ENCODE measurements around the gene SPSB2. TPM values are rescaled to one million over a fixed set of nuclear protein-coding genes. Genes with fewer than 3 reads are reported as not detected.

SPSB2 gene
- total RNA-seq, 2 donors from 2014 or later = 34.6 to 36.5 TPM

- 37 to 47% methylated on average over 6 to 12 of the region's 12 CpGs for WGBS, 2 experiments (ENCODE audit: insufficient coverage in 1 of 2, insufficient read length in 1 of 2)
- H3K27me3 Mint-ChIP-seq (ENCODE audit: insufficient read depth) = no peaks in the 10 kb centered on the region
- DNase-seq = peak; percentile 99
- peak overlapping the region; percentile 77 for H3K9ac ChIP-seq (ENCODE audit: extremely low read depth, low read length, poor library complexity, severe bottlenecking)
- TF ChIP-seq CTCF (conservative IDR thresholded peaks at IDR 0.05) = peak; percentile 100
- H3K36me3 Mint-ChIP-seq (ENCODE audit: low read depth) = peaks cover 51% of the 10 kb centered on the region
- peak overlapping the region; percentile 93 for H3K27ac Mint-ChIP-seq
- no peaks in the 10 kb centered on the region for H3K9me3 Mint-ChIP-seq
- H3K4me1 ChIP-seq (ENCODE audit: control insufficient read depth, insufficient read depth, low read length) = peaks cover 8% of the 10 kb centered on the region
- no peaks in the 10 kb centered on the region for H3K27me3 ChIP-seq (ENCODE audit: control insufficient read depth, insufficient read depth, low read length, poor library complexity, severe bottlenecking)
- H3K36me3 ChIP-seq (ENCODE audit: control insufficient read depth, insufficient read depth, low read length) = peaks cover 38% of the 10 kb centered on the region
- H3K4me3 Mint-ChIP-seq = peak overlapping the region; percentile 95
- no peaks in the 10 kb centered on the region for H3K9me3 ChIP-seq (ENCODE audit: control insufficient read depth, low read length)
- H3K4me3 ChIP-seq (ENCODE audit: low read length) = peak overlapping the region; percentile 99
- no peak overlapping the region for H3K27ac ChIP-seq (ENCODE audit: low read depth, low read length)
- peaks cover 60% of the 10 kb centered on the region for H3K4me1 Mint-ChIP-seq
Measured at GRCh38 chr12:6869049-6870021, 3.8 kb downstream of the SPSB2 start.

GRCh38 chr12:6868211-6869048, 4.7 kb downstream of the SPSB2 start:
- peak overlapping the region; percentile 99 for H3K4me3 ChIP-seq (ENCODE audit: low read length)
- Mint-ChIP-seq H3K27ac (peak overlapping the region; percentile 93), H3K4me1 (peaks cover 57% of the 10 kb centered on the region), H3K27me3 (ENCODE audit: insufficient read depth) (no peaks in the 10 kb centered on the region), H3K36me3 (ENCODE audit: low read depth) (peaks cover 61% of the 10 kb centered on the region), H3K4me3 (peak overlapping the region; percentile 95), H3K9me3 (no peaks in the 10 kb centered on the region)
- H3K9ac ChIP-seq (ENCODE audit: extremely low read depth, low read length, poor library complexity, severe bottlenecking) = peak overlapping the region; percentile 77
- peak overlapping the region; percentile 47 for H3K27ac ChIP-seq (ENCODE audit: low read depth, low read length)
- H3K36me3 ChIP-seq (ENCODE audit: control insufficient read depth, insufficient read depth, low read length) = peaks cover 45% of the 10 kb centered on the region
- H3K27me3 ChIP-seq (ENCODE audit: control insufficient read depth, insufficient read depth, low read length, poor library complexity, severe bottlenecking) = no peaks in the 10 kb centered on the region
- 8 to 10% methylated on average over 6 to 22 of the region's 22 CpGs for whole genome bisulfite sequencing, 2 experiments (ENCODE audit: insufficient coverage in 1 of 2, insufficient read length in 1 of 2)
- H3K9me3 ChIP-seq (ENCODE audit: control insufficient read depth, low read length) = no peaks in the 10 kb centered on the region
- TF ChIP-seq CTCF (conservative IDR thresholded peaks at IDR 0.05) = no peak
- DNase-seq = peak; percentile 65
- H3K4me1 ChIP-seq (ENCODE audit: control insufficient read depth, insufficient read depth, low read length) = peaks cover 8% of the 10 kb centered on the region

- H3K9ac ChIP-seq (ENCODE audit: extremely low read depth, low read length, poor library complexity, severe bottlenecking) = peak within 1 kb of the TSS; percentile 77
- H3K36me3 ChIP-seq (ENCODE audit: control insufficient read depth, insufficient read depth, low read length) = peaks cover 53% of the 10 kb centered on the region
- Mint-ChIP-seq H3K9me3 (no peaks in the 10 kb centered on the region), H3K36me3 (ENCODE audit: low read depth) (peaks cover 68% of the 10 kb centered on the region), H3K27ac (peak within 1 kb of the TSS; percentile 96), H3K27me3 (ENCODE audit: insufficient read depth) (no peaks in the 10 kb centered on the region), H3K4me3 (peak within 1 kb of the TSS; percentile 95), H3K4me1 (peaks cover 57% of the 10 kb centered on the region)
- DNase-seq = peak; percentile 96
- peaks cover 8% of the 10 kb centered on the region for H3K4me1 ChIP-seq (ENCODE audit: control insufficient read depth, insufficient read depth, low read length)
- TF ChIP-seq CTCF (conservative IDR thresholded peaks at IDR 0.05) = no peak
- H3K9me3 ChIP-seq (ENCODE audit: control insufficient read depth, low read length) = no peaks in the 10 kb centered on the region
- H3K4me3 ChIP-seq (ENCODE audit: low read length) = peak within 1 kb of the TSS; percentile 99
- WGBS, 2 experiments (ENCODE audit: insufficient coverage in 1 of 2, insufficient read length in 1 of 2) = 0% methylated on average over 18 to 84 of the region's 86 CpGs
- H3K27me3 ChIP-seq (ENCODE audit: control insufficient read depth, insufficient read depth, low read length, poor library complexity, severe bottlenecking) = no peaks in the 10 kb centered on the region
- H3K27ac ChIP-seq (ENCODE audit: low read depth, low read length) = peak within 1 kb of the TSS; percentile 68
Measured at GRCh38 chr12:6867413-6868210, 5.5 kb downstream of the SPSB2 start, which contains the start of gene TPI1. TSS of gene TPI1 (plus strand) at chr12:6867531. CDS start at chr12:6867567, 36 bp downstream.

All from endodermal cell (in vitro differentiated cells).